H9 (cell line): ENCODE measurements around the gene ISCA1. TPM values are rescaled to one million over a fixed set of nuclear protein-coding genes. Genes with fewer than 3 reads are reported as not detected.

Experiments used
- DNase-seq: peaks from one replicate; pipeline ENCODE4 v3.0.0-alpha.2; 2017
- H2AFZ ChIP-seq: one replicate; pipeline ENCODE4 v1.6.1; 2013; ENCODE audit warnings: mild to moderate bottlenecking, low read length, control low read depth, moderate library complexity
- H2AK5ac ChIP-seq: 2 replicates; pipeline ENCODE4 v1.6.1; 2013; ENCODE audit warnings: low read length, control low read depth, mixed read lengths; ENCODE audit not compliant: insufficient read length
- H2BK120ac ChIP-seq: one replicate; pipeline ENCODE4 v1.6.1; 2013; ENCODE audit warnings: low read depth, mild to moderate bottlenecking, low read length, control low read depth, inconsistent platforms; ENCODE audit not compliant: poor library complexity, severe bottlenecking
- H2BK12ac ChIP-seq: 2 replicates; pipeline ENCODE4 v1.6.1; 2013; ENCODE audit warnings: low read length, control low read depth, mixed read lengths, low read depth; ENCODE audit not compliant: insufficient read length
- H2BK15ac ChIP-seq: 2 replicates; pipeline ENCODE4 v1.6.1; 2013; ENCODE audit warnings: low read depth, low read length, control low read depth
- H2BK20ac ChIP-seq: one replicate; pipeline ENCODE4 v1.6.1; 2013; ENCODE audit warnings: low read depth, mild to moderate bottlenecking, low read length, control low read depth, inconsistent platforms; ENCODE audit not compliant: poor library complexity, severe bottlenecking
- H2BK5ac ChIP-seq: 2 replicates; pipeline ENCODE4 v1.6.1; 2013; ENCODE audit warnings: low read length, control low read depth, mixed read lengths; ENCODE audit not compliant: insufficient read length
- H3K14ac ChIP-seq: 2 replicates; pipeline ENCODE4 v1.6.1; 2013; ENCODE audit warnings: low read length, control low read depth; ENCODE audit not compliant: insufficient read depth
- H3K18ac ChIP-seq: 2 replicates; pipeline ENCODE4 v1.6.1; 2013; ENCODE audit warnings: low read depth, mild to moderate bottlenecking, mixed read lengths, low read length, control low read depth; ENCODE audit not compliant: insufficient read length
- H3K23ac ChIP-seq: 2 replicates; pipeline ENCODE4 v1.6.1; 2013; ENCODE audit warnings: low read length, control low read depth, mixed read lengths, low read depth; ENCODE audit not compliant: insufficient read length
- H3K23me2 ChIP-seq: 2 replicates; pipeline ENCODE4 v1.6.1; 2013; ENCODE audit warnings: low read depth, mild to moderate bottlenecking, mixed read lengths, low read length, control low read depth; ENCODE audit not compliant: insufficient read length, poor library complexity, severe bottlenecking
- H3K27ac ChIP-seq: 2 replicates; pipeline ENCODE4 v1.5.1; 2013; ENCODE audit warnings: low read length, control low read depth, mixed read lengths, low read depth; ENCODE audit not compliant: insufficient read length
- H3K27me3 ChIP-seq: 2 replicates; pipeline ENCODE4 v1.6.1; 2013; ENCODE audit warnings: low read length, control low read depth, inconsistent platforms; ENCODE audit not compliant: insufficient read depth
- H3K4ac ChIP-seq: 2 replicates; pipeline ENCODE4 v1.6.1; 2013; ENCODE audit warnings: low read depth, mild to moderate bottlenecking, control low read depth, inconsistent platforms, low read length, moderate library complexity
- H3K4me1 ChIP-seq: 2 replicates; pipeline ENCODE4 v1.6.1; 2013; ENCODE audit warnings: low read length, control low read depth, inconsistent platforms; ENCODE audit not compliant: insufficient read depth
- H3K4me2 ChIP-seq: 2 replicates; pipeline ENCODE4 v1.6.1; 2013; ENCODE audit warnings: low read length, control low read depth, mixed read lengths; ENCODE audit not compliant: insufficient read length, insufficient read depth
- H3K56ac ChIP-seq: 2 replicates; pipeline ENCODE4 v1.6.1; 2013; ENCODE audit warnings: low read depth, mild to moderate bottlenecking, mixed read lengths, low read length, control low read depth; ENCODE audit not compliant: insufficient read length
- H3K79me1 ChIP-seq: 2 replicates; pipeline ENCODE4 v1.6.1; 2013; ENCODE audit warnings: low read depth, mild to moderate bottlenecking, moderate library complexity, low read length, control low read depth, inconsistent platforms; ENCODE audit not compliant: insufficient read depth, poor library complexity, severe bottlenecking
- H3K79me2 ChIP-seq: 2 replicates; pipeline ENCODE4 v1.6.1; 2013; ENCODE audit warnings: low read length, control low read depth, inconsistent platforms; ENCODE audit not compliant: insufficient read depth
- H3K9ac ChIP-seq: 2 replicates; pipeline ENCODE4 v1.6.1; 2013; ENCODE audit warnings: low read length, control low read depth, mixed read lengths; ENCODE audit not compliant: insufficient read length; ENCODE audit errors: extremely low read depth
- H3K9me3 ChIP-seq: one replicate; pipeline ENCODE4 v1.6.1; 2013; ENCODE audit warnings: low read depth, low read length, inconsistent platforms; ENCODE audit not compliant: control insufficient read depth
- H3T11ph ChIP-seq: one replicate; pipeline ENCODE4 v1.6.1; 2013; ENCODE audit warnings: mild to moderate bottlenecking, low read length, control low read depth, inconsistent platforms
- H4K20me1 ChIP-seq: one replicate; pipeline ENCODE4 v1.6.1; 2013; ENCODE audit not compliant: control insufficient read depth, insufficient read length, insufficient read depth
- H4K5ac ChIP-seq: 2 replicates; pipeline ENCODE4 v1.6.1; 2013; ENCODE audit warnings: low read depth, mild to moderate bottlenecking, mixed read lengths, low read length, control low read depth; ENCODE audit not compliant: insufficient read length
- H4K8ac ChIP-seq: replicated peaks from 2 replicates; pipeline ENCODE4 v1.6.1; 2013; ENCODE audit warnings: low read length, control low read depth, mixed read lengths, low read depth; ENCODE audit not compliant: insufficient read length
- H4K91ac ChIP-seq: 2 replicates; pipeline ENCODE4 v1.6.1; 2013; ENCODE audit warnings: low read depth, mild to moderate bottlenecking, moderate library complexity, mixed read lengths, low read length, control low read depth; ENCODE audit not compliant: insufficient read length
- H3K27ac Mint-ChIP-seq, 3 experiments: 2 replicates in 2 of 3; 3 replicates in 1 of 3; pipeline ENCODE4 v1.8.0; 2020 to 2021; ENCODE audit warnings: mixed read lengths in 3 of 3, mild to moderate bottlenecking in 1 of 3, moderate library complexity in 1 of 3
- H3K27me3 Mint-ChIP-seq: 2 replicates; pipeline ENCODE4 v1.8.0; 2021; ENCODE audit warnings: low read depth, mild to moderate bottlenecking, moderate library complexity, mixed read lengths
- H3K36me3 Mint-ChIP-seq, 3 experiments: 2 replicates in 2 of 3; 3 replicates in 1 of 3; pipeline ENCODE4 v1.8.0; 2020 to 2021; ENCODE audit warnings: low read depth in 3 of 3, mixed read lengths in 3 of 3; ENCODE audit not compliant: insufficient read depth in 1 of 3
- H3K4me1 Mint-ChIP-seq, 2 experiments: 2 replicates each; pipeline ENCODE4 v1.8.0; 2020; ENCODE audit warnings: mixed read lengths in 2 of 2
- H3K4me3 Mint-ChIP-seq, 2 experiments: 2 replicates in 1 of 2; 3 replicates in 1 of 2; pipeline ENCODE4 v1.8.0; 2020 to 2021; ENCODE audit warnings: mild to moderate bottlenecking in 2 of 2, mixed read lengths in 2 of 2, moderate library complexity in 1 of 2
- H3K9me3 Mint-ChIP-seq, 2 experiments: 2 replicates in 1 of 2; 3 replicates in 1 of 2; pipeline ENCODE4 v1.8.0; 2020; ENCODE audit warnings: mild to moderate bottlenecking in 2 of 2, mixed read lengths in 2 of 2, moderate library complexity in 1 of 2
- CTCF ChIP-seq: fragments of 200-600 bp; sonication (generic); conservative IDR thresholded peaks from 3 replicates; pipeline ENCODE4 v1.8.0; 2021; ENCODE audit warnings: antibody characterized with exemption, mild to moderate bottlenecking
- WGBS: extraction: QIAGEN DNeasy Blood & Tissue Kit; methylation state at CpG from one replicate; pipeline ENCODE4 v1.1.7; 2013; ENCODE audit warnings: missing lambda C conversion rate, low lambda C conversion rate, mixed read lengths; ENCODE audit not compliant: insufficient read length; ENCODE audit errors: extremely low coverage; 5-methylcytosine and 5-hydroxymethylcytosine counted together
- total RNA-seq: library from RNA; stranded (reverse); gene quantifications from 2 replicates; pipeline ENCODE4 v1.2.1, GENCODE V29; 2021

Gene ISCA1
- total RNA-seq, 1 experiment from 2014 or later, result 33.3 TPM

GRCh38 chr9:86246752-86247161 lies 35.6 kb downstream of the ISCA1 start:
- Histone ChIP-seq H4K5ac (no peak overlapping the region), H3K18ac (no peak overlapping the region), H3K56ac (no peak overlapping the region), H3K9me3 (no peaks in the 10 kb centered on the region), H3K27ac (no peak overlapping the region), H2BK5ac (no peak overlapping the region), H3K9ac (no peak overlapping the region), H2BK12ac (no peak overlapping the region), H3K4me1 (no peaks in the 10 kb centered on the region), H2AFZ (no peak overlapping the region), H4K20me1 (no peaks in the 10 kb centered on the region), H2BK120ac (no peak overlapping the region), H3K4me2 (no peak overlapping the region), H3K4ac (no peak overlapping the region), H3K23ac (no peak overlapping the region), H3K14ac (no peak overlapping the region), H3K79me2 (no peaks in the 10 kb centered on the region), H4K8ac (no peak overlapping the region), H3K27me3 (no peaks in the 10 kb centered on the region), H2AK5ac (no peak overlapping the region), H3T11ph (no peak overlapping the region), H3K23me2 (no peaks in the 10 kb centered on the region), H2BK20ac (no peak overlapping the region), H2BK15ac (no peak overlapping the region), H3K79me1 (no peaks in the 10 kb centered on the region), H4K91ac (no peak overlapping the region)
- Mint-ChIP-seq H3K36me3 (peaks cover 0 to 3% (median 1%) of the 10 kb centered on the region in 3 experiments; a peak in 1 of 7 replicates), H3K27ac (peak overlapping the region in 1 of 3 experiments; percentile 49; a peak in 2 of 7 replicates), H3K4me3 (no peak overlapping the region), H3K27me3 (no peaks in the 10 kb centered on the region), H3K9me3 (peaks cover 2 to 3% of the 10 kb centered on the region in 2 experiments), H3K4me1 (peaks cover 6 to 7% of the 10 kb centered on the region in 2 experiments; a peak in 3 of 4 replicates)
- peak; percentile 37 for DNase-seq
- WGBS, result no CpG with 5 or more reads among the region's 6 CpGs
- TF ChIP-seq CTCF, result peak; percentile 41; the same call in 2 of the 3 replicates
